Naive B cell (primary cell): ENCODE measurements around the gene CPT2. TPM values are rescaled to one million over a fixed set of nuclear protein-coding genes. Genes with fewer than 3 reads are reported as not detected.

Experiments
- ATAC-seq, 2 donors: fragments of 150-1000 bp; cut with Tn5 transposase; 2 replicates each; pipeline ENCODE4 v1.10.0; 2021; ENCODE audit warnings: low read depth in 2 of 2, mild to moderate bottlenecking in 2 of 2, moderate library complexity in 2 of 2
- DNase-seq: peaks from one replicate; pipeline ENCODE4 v3.0.0; 2022
- H3K27ac Mint-ChIP-seq, 6 donors: one replicate each; pipeline ENCODE4 v1.8.0; 2020 to 2022; ENCODE audit warnings: mild to moderate bottlenecking in 6 of 6, mixed read lengths in 6 of 6, moderate library complexity in 5 of 6, inconsistent platforms in 2 of 6
- H3K27me3 Mint-ChIP-seq, 3 donors: one replicate each; pipeline ENCODE4 v1.8.0; 2021 to 2022; ENCODE audit warnings: mixed read lengths in 3 of 3, mild to moderate bottlenecking in 1 of 3
- H3K36me3 Mint-ChIP-seq, 2 donors: one replicate each; pipeline ENCODE4 v1.8.0; 2020 to 2022; ENCODE audit warnings: mixed read lengths in 2 of 2, inconsistent platforms in 1 of 2, mild to moderate bottlenecking in 1 of 2
- H3K4me1 Mint-ChIP-seq, 3 donors: one replicate each; pipeline ENCODE4 v1.8.0; 2020 to 2022; ENCODE audit warnings: mixed read lengths in 3 of 3, inconsistent platforms in 1 of 3, mild to moderate bottlenecking in 1 of 3, moderate library complexity in 1 of 3
- H3K4me3 Mint-ChIP-seq, 8 donors: one replicate each; pipeline ENCODE4 v1.8.0; 2020 to 2022; ENCODE audit warnings: mild to moderate bottlenecking in 8 of 8, mixed read lengths in 8 of 8, moderate library complexity in 8 of 8, inconsistent platforms in 2 of 8
- H3K9me3 Mint-ChIP-seq, 7 donors: one replicate each; pipeline ENCODE4 v1.8.0; 2020 to 2022; ENCODE audit warnings: mixed read lengths in 7 of 7, mild to moderate bottlenecking in 5 of 7, inconsistent platforms in 2 of 7, moderate library complexity in 1 of 7
- polyA plus RNA-seq, 6 donors: library from polyadenylated mRNA; unstranded; fragments of 300-500 nt; fragmentation: Illumina TruSeq; gene quantifications; one replicate each; pipeline ENCODE4 v1.2.3, GENCODE V29; 2021; ENCODE audit warnings: low read depth in 6 of 6

CPT2 gene
- polyA plus RNA-seq, 6 donors from 2014 or later: 21.2 to 39.1 (median 28.5) TPM

- no peaks in the 10 kb centered on the region for H3K27me3 Mint-ChIP-seq
- peak overlapping the region in 6 of 8 donors; percentile 16 to 67 (median 44) for H3K4me3 Mint-ChIP-seq
- H3K4me1 Mint-ChIP-seq: peaks cover 23 to 27% (median 24%) of the 10 kb centered on the region in 3 donors
- H3K36me3 Mint-ChIP-seq: no peaks in the 10 kb centered on the region
- peak overlapping the region in 3 of 6 donors; percentile 5 to 81 (median 38) for H3K27ac Mint-ChIP-seq
- DNase-seq: no peak
- no peaks in the 10 kb centered on the region for H3K9me3 Mint-ChIP-seq
- ATAC-seq: peak; percentile 37 to 65
Measured at GRCh38 chr1:53246261-53247134, 49.9 kb downstream of the CPT2 start.

- ATAC-seq (no peak), DNase-seq (no peak)
- Mint-ChIP-seq H3K4me1 (peaks cover 19 to 27% (median 19%) of the 10 kb centered on the region in 3 donors), H3K27me3 (no peaks in the 10 kb centered on the region), H3K9me3 (no peaks in the 10 kb centered on the region), H3K36me3 (no peaks in the 10 kb centered on the region), H3K27ac (peak overlapping the region in 1 of 6 donors; percentile 62), H3K4me3 (no peak overlapping the region)
Measured at GRCh38 chr1:53249706-53250105, 53.1 kb downstream of the CPT2 start.

GRCh38 chr1:53250325-53250724 is 53.7 kb downstream of the CPT2 start:
- Mint-ChIP-seq H3K36me3 (no peaks in the 10 kb centered on the region), H3K27me3 (no peaks in the 10 kb centered on the region), H3K9me3 (no peaks in the 10 kb centered on the region), H3K27ac (no peak overlapping the region), H3K4me3 (no peak overlapping the region), H3K4me1 (peaks cover 12 to 21% (median 13%) of the 10 kb centered on the region in 3 donors)
- no peak for DNase-seq
- ATAC-seq: no peak

GRCh38 chr1:53254011-53254640 is 57.5 kb downstream of the CPT2 start:
- no peak overlapping the region for H3K27ac Mint-ChIP-seq
- H3K9me3 Mint-ChIP-seq: no peaks in the 10 kb centered on the region
- ATAC-seq: no peak
- no peaks in the 10 kb centered on the region for H3K4me1 Mint-ChIP-seq
- H3K4me3 Mint-ChIP-seq: no peak overlapping the region
- H3K36me3 Mint-ChIP-seq: no peaks in the 10 kb centered on the region
- DNase-seq: no peak
- no peaks in the 10 kb centered on the region for H3K27me3 Mint-ChIP-seq

- Mint-ChIP-seq H3K4me1 (no peaks in the 10 kb centered on the region), H3K27me3 (no peaks in the 10 kb centered on the region), H3K36me3 (no peaks in the 10 kb centered on the region), H3K9me3 (no peaks in the 10 kb centered on the region), H3K27ac (peak overlapping the region in 1 of 6 donors; percentile 69), H3K4me3 (no peak overlapping the region)
- DNase-seq (no peak), ATAC-seq (no peak)
Measured at GRCh38 chr1:53255031-53255430, 58.4 kb downstream of the CPT2 start.

- H3K9me3 Mint-ChIP-seq: no peaks in the 10 kb centered on the region
- ATAC-seq: no peak
- no peak for DNase-seq
- H3K27ac Mint-ChIP-seq: peak overlapping the region in 2 of 6 donors; percentile 24 to 76
- no peaks in the 10 kb centered on the region for H3K4me1 Mint-ChIP-seq
- no peaks in the 10 kb centered on the region for H3K36me3 Mint-ChIP-seq
- H3K27me3 Mint-ChIP-seq: no peaks in the 10 kb centered on the region
- no peak overlapping the region for H3K4me3 Mint-ChIP-seq
Measured at GRCh38 chr1:53256511-53257453, 60.2 kb downstream of the CPT2 start.

GRCh38 chr1:53257454-53258081 is 60.9 kb downstream of the CPT2 start:
- no peak for ATAC-seq
- Mint-ChIP-seq H3K4me3 (no peak overlapping the region), H3K4me1 (no peaks in the 10 kb centered on the region), H3K27ac (no peak overlapping the region), H3K9me3 (no peaks in the 10 kb centered on the region), H3K27me3 (no peaks in the 10 kb centered on the region), H3K36me3 (no peaks in the 10 kb centered on the region)
- no peak for DNase-seq

GRCh38 chr1:53258216-53258615 is 61.6 kb downstream of the CPT2 start:
- H3K27ac Mint-ChIP-seq: no peak overlapping the region
- no peaks in the 10 kb centered on the region for H3K36me3 Mint-ChIP-seq
- no peak for ATAC-seq

GRCh38 chr1:53259932-53260331 is 63.3 kb downstream of the CPT2 start:
- H3K36me3 Mint-ChIP-seq: peaks cover 0 to 7% of the 10 kb centered on the region in 2 donors
- H3K4me3 Mint-ChIP-seq: no peak overlapping the region
- peak overlapping the region in 3 of 6 donors; percentile 16 to 83 (median 67) for H3K27ac Mint-ChIP-seq
- DNase-seq (no peak), ATAC-seq (no peak)
- no peaks in the 10 kb centered on the region for H3K4me1 Mint-ChIP-seq
- H3K9me3 Mint-ChIP-seq: no peaks in the 10 kb centered on the region
- H3K27me3 Mint-ChIP-seq: no peaks in the 10 kb centered on the region

More at GRCh38 chr1:53258216-53258615, 61.6 kb downstream of the CPT2 start:
- Mint-ChIP-seq H3K4me1 (no peaks in the 10 kb centered on the region), H3K9me3 (no peaks in the 10 kb centered on the region), H3K4me3 (no peak overlapping the region), H3K27me3 (no peaks in the 10 kb centered on the region)
- DNase-seq: no peak

GRCh38 chr1:53260631-53261247 is 64.1 kb downstream of the CPT2 start:
- Mint-ChIP-seq H3K9me3 (no peaks in the 10 kb centered on the region), H3K27me3 (no peaks in the 10 kb centered on the region), H3K27ac (no peak overlapping the region), H3K4me1 (no peaks in the 10 kb centered on the region), H3K4me3 (no peak overlapping the region), H3K36me3 (peaks cover 0 to 7% of the 10 kb centered on the region in 2 donors)
- DNase-seq: no peak
- no peak for ATAC-seq

GRCh38 chr1:53262000-53262399 is 65.4 kb downstream of the CPT2 start:
- H3K9me3 Mint-ChIP-seq: no peaks in the 10 kb centered on the region
- H3K27ac Mint-ChIP-seq: no peak overlapping the region
- no peak for DNase-seq
- no peaks in the 10 kb centered on the region for H3K27me3 Mint-ChIP-seq
- no peak overlapping the region for H3K4me3 Mint-ChIP-seq
- no peaks in the 10 kb centered on the region for H3K4me1 Mint-ChIP-seq
- ATAC-seq: no peak
- peaks cover 0 to 11% of the 10 kb centered on the region in 2 donors for H3K36me3 Mint-ChIP-seq
